Keratinocyte (primary cell): ENCODE results near the gene CCNY. TPM values are rescaled to one million over a fixed set of nuclear protein-coding genes. Genes with fewer than 3 reads are reported as not detected.

ENCODE experiments used
- DNase-seq: peaks from one replicate; pipeline ENCODE4 v3.0.0-alpha.2; 2011; ENCODE audit warnings: low read depth, missing footprints, low spot score
- FAIRE-seq: peaks from 2 replicates; lab custom pipeline; 2011; peaks lifted over from hg19 to GRCh38; lab: Jason Lieb, UNC
- H2AFZ ChIP-seq: 2 replicates; pipeline ENCODE4 v1.6.0; 2012; ENCODE audit warnings: low read length, control low read depth, inconsistent platforms; ENCODE audit not compliant: control insufficient read depth
- H3K27ac ChIP-seq: 2 replicates; pipeline ENCODE4 v1.5.1; 2011; ENCODE audit warnings: low read length; ENCODE audit not compliant: control insufficient read depth, insufficient read depth
- H3K27me3 ChIP-seq: 3 replicates; pipeline ENCODE4 v1.6.0; 2011; ENCODE audit warnings: low read length; ENCODE audit not compliant: control insufficient read depth, insufficient read depth; ENCODE audit errors: extremely low read depth
- H3K36me3 ChIP-seq, 2 experiments: 2 replicates in 1 of 2; 3 replicates in 1 of 2; pipeline ENCODE4 v1.5.1; 2011; ENCODE audit warnings: low read length in 2 of 2, mild to moderate bottlenecking in 1 of 2; ENCODE audit not compliant: control insufficient read depth in 2 of 2, insufficient read depth in 2 of 2; ENCODE audit errors: extremely low read depth in 1 of 2
- H3K4me1 ChIP-seq: 3 replicates; pipeline ENCODE4 v1.5.1; 2011; ENCODE audit warnings: low read length; ENCODE audit not compliant: control insufficient read depth, insufficient read depth; ENCODE audit errors: extremely low read depth
- H3K4me2 ChIP-seq: 3 replicates; pipeline ENCODE4 v1.6.0; 2011; ENCODE audit warnings: low read depth, low read length; ENCODE audit not compliant: control insufficient read depth, insufficient read depth; ENCODE audit errors: extremely low read depth
- H3K4me3 ChIP-seq, 3 experiments: fragments of 200-600 bp in 1 of 3; sonication (generic) in 1 of 3; 2 replicates in 2 of 3; 3 replicates in 1 of 3; pipeline ENCODE4 v1.5.1; 2011 to 2016; ENCODE audit warnings: low read length in 3 of 3, mild to moderate bottlenecking in 3 of 3, control low read depth in 2 of 3, inconsistent platforms in 1 of 3, low read depth in 1 of 3, mixed read lengths in 1 of 3, mixed run types in 1 of 3, moderate library complexity in 1 of 3; ENCODE audit not compliant: control insufficient read depth in 2 of 3, insufficient read depth in 2 of 3; ENCODE audit errors: extremely low read depth in 1 of 3
- H3K79me2 ChIP-seq: 2 replicates; pipeline ENCODE4 v1.6.0; 2012; ENCODE audit warnings: low read length; ENCODE audit not compliant: control insufficient read depth, insufficient read depth
- H3K9ac ChIP-seq: 3 replicates; pipeline ENCODE4 v1.6.0; 2011; ENCODE audit warnings: low read length; ENCODE audit not compliant: control insufficient read depth, insufficient read depth; ENCODE audit errors: extremely low read depth
- H3K9me1 ChIP-seq: 3 replicates; pipeline ENCODE4 v1.6.0; 2011; ENCODE audit warnings: low read length; ENCODE audit not compliant: control insufficient read depth, insufficient read depth; ENCODE audit errors: extremely low read depth
- H3K9me3 ChIP-seq: 2 replicates; pipeline ENCODE4 v1.5.1; 2012; ENCODE audit warnings: low read depth, low read length; ENCODE audit not compliant: control insufficient read depth
- H4K20me1 ChIP-seq: 3 replicates; pipeline ENCODE4 v1.6.0; 2011; ENCODE audit warnings: low read length; ENCODE audit not compliant: control insufficient read depth, insufficient read depth; ENCODE audit errors: extremely low read depth
- EZH2 ChIP-seq: IDR thresholded peaks from one replicate; pipeline ENCODE4 v1.6.1; 2012; ENCODE audit warnings: inconsistent platforms, mild to moderate bottlenecking, low read length, moderate library complexity
- dilution Hi-C: fragments of 300-500 bp; cut with MboI; formaldehyde crosslinking; loops from one replicate; pipeline ENCODE4 v1.7.0; 2020; ENCODE audit warnings: low sequenced_read_pairs; ENCODE audit not compliant: extremely low pct_ligation_motif_present
- polyA plus RNA-seq, 5 experiments: library from polyadenylated mRNA; depleted of rRNA in 3 of 5; stranded (reverse) in 3 of 5; stranded (forward) in 1 of 5; unstranded in 1 of 5; fragments of >200 nt; gene quantifications; 1 replicate in 1 of 5; 2 replicates in 3 of 5; 3 replicates in 1 of 5; pipeline versions ENCODE4 v1.2.1 to v1.2.3, GENCODE V29; 2011 to 2012; ENCODE audit warnings: missing spikeins in 2 of 5, low read depth in 1 of 5, low replicate concordance in 1 of 5
- TF ChIP-seq, protein P1 (sequence below), 3 experiments: IDR thresholded peaks in 1 of 3; conservative IDR thresholded peaks in 1 of 3; optimal IDR thresholded peaks in 1 of 3; 2 replicates in 2 of 3; 3 replicates in 1 of 3; pipeline versions ENCODE3 to v1.5.1; 2011; ENCODE audit warnings: low read length in 3 of 3, mild to moderate bottlenecking in 3 of 3, moderate library complexity in 2 of 3, control low read depth in 1 of 3, inconsistent platforms in 1 of 3; ENCODE audit not compliant: insufficient read depth in 2 of 3; ENCODE audit errors: extremely low read depth in 1 of 3

Gene CCNY
- polyA plus RNA-seq, 1 donor (not counting 4 experiments of a cell fraction or from before 2014, with no cell fraction given), result 58.9 TPM

DNA sequence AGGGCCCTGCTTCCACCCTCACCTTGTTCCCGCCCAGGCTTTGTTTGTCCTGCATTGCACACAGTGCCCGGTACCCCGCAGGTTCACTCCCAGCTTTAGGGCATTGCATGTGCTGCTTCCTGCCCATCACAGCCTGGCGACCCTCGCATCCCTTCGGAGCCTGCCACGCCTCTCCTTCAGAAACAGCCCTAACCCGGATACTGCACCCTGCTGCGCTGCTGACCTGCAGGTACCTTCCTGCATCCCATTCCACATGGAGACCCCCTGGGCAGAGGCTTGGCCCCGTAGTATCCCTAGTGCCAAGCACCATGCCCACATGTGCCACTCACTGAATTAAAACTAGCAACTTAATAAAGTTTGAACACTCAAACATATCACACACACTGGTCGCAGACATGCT is 249.0 kb downstream of the CCNY start:
- no peak overlapping the region for H2AFZ ChIP-seq
- H4K20me1 ChIP-seq, result no peaks in the 10 kb centered on the region
- H3K27ac ChIP-seq, result no peak overlapping the region
- no peaks in the 10 kb centered on the region for H3K4me1 ChIP-seq
- H3K36me3 ChIP-seq, result no peaks in the 10 kb centered on the region
- H3K4me3 ChIP-seq, result no peak overlapping the region
- no peaks in the 10 kb centered on the region for H3K79me2 ChIP-seq
- dilution Hi-C loops, result no loop called here
- TF ChIP-seq, protein P1, sequence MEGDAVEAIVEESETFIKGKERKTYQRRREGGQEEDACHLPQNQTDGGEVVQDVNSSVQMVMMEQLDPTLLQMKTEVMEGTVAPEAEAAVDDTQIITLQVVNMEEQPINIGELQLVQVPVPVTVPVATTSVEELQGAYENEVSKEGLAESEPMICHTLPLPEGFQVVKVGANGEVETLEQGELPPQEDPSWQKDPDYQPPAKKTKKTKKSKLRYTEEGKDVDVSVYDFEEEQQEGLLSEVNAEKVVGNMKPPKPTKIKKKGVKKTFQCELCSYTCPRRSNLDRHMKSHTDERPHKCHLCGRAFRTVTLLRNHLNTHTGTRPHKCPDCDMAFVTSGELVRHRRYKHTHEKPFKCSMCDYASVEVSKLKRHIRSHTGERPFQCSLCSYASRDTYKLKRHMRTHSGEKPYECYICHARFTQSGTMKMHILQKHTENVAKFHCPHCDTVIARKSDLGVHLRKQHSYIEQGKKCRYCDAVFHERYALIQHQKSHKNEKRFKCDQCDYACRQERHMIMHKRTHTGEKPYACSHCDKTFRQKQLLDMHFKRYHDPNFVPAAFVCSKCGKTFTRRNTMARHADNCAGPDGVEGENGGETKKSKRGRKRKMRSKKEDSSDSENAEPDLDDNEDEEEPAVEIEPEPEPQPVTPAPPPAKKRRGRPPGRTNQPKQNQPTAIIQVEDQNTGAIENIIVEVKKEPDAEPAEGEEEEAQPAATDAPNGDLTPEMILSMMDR (optimal IDR thresholded peaks at IDR 0.05 in 1 of 3, IDR thresholded peaks at IDR 0.05 in 1 of 3, conservative IDR thresholded peaks at IDR 0.05 in 1 of 3; ENCODE audit: extremely low read depth in 1 of 3, insufficient read depth in 2 of 3, low read length in 3 of 3), result no peak
- TF ChIP-seq EZH2, result no peak
- H3K9ac ChIP-seq, result no peak overlapping the region
- H3K4me2 ChIP-seq, result no peak overlapping the region
- FAIRE-seq, result no peak
- peaks cover 9% of the 10 kb centered on the region for H3K27me3 ChIP-seq
- H3K9me3 ChIP-seq, result no peaks in the 10 kb centered on the region
- no peak for DNase-seq
- H3K9me1 ChIP-seq, result no peaks in the 10 kb centered on the region

DNA sequence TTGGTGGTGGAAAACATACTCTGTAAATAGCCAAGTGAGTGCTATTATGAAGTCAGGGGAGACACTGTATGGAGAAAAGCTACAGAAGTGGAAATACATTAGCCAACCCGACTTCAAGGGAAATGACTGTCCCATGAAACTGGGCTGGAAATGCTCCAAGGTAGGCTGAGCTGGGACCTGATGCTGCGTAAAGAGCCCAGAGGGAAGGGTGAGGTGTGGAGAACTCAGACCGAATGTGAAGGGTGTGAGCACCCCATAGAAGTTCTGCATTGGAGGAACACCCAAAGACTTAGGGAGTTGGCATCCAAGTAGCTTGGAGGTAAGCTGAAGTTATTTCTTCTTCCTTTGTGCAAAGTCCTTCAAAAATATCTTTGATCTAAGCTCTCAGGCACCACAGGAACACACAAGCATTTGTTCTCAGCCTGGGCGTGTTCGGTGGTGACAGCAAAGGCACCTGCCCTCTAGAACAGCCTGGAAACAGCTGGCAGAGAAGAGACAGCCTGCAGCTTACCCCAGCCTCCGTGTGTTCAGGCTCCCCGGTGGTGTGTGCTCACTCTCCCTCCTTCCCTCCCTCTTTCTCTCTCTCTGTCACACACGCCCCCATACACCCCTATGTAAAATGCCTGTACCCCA is 249.7 kb downstream of the CCNY start:
- TF ChIP-seq EZH2, result no peak
- TF ChIP-seq, protein P1 (optimal IDR thresholded peaks at IDR 0.05 in 1 of 3, IDR thresholded peaks at IDR 0.05 in 1 of 3, conservative IDR thresholded peaks at IDR 0.05 in 1 of 3; ENCODE audit: extremely low read depth in 1 of 3, insufficient read depth in 2 of 3, low read length in 3 of 3), result no peak
- H3K27me3 ChIP-seq, result peaks cover 9% of the 10 kb centered on the region
- no peak overlapping the region for H3K4me3 ChIP-seq
- H3K36me3 ChIP-seq, result no peaks in the 10 kb centered on the region
- DNase-seq (no peak), FAIRE-seq (no peak)
- H4K20me1 ChIP-seq, result no peaks in the 10 kb centered on the region
- H3K9me3 ChIP-seq, result no peaks in the 10 kb centered on the region
- no peaks in the 10 kb centered on the region for H3K4me1 ChIP-seq
- no peak overlapping the region for H3K4me2 ChIP-seq
- H3K79me2 ChIP-seq, result no peaks in the 10 kb centered on the region
- H3K9ac ChIP-seq, result no peak overlapping the region
- dilution Hi-C loops, result no loop called here
- no peaks in the 10 kb centered on the region for H3K9me1 ChIP-seq
- H3K27ac ChIP-seq, result no peak overlapping the region
- no peak overlapping the region for H2AFZ ChIP-seq
